Measurements from ENCODE around the gene SSTR3. TPM values are rescaled to one million over a fixed set of nuclear protein-coding genes. Genes with fewer than 3 reads are reported as not detected.
"Not testable (repeated sequence)": the region's sequence is repeated elsewhere in the genome, so short reads cannot be mapped to it uniquely, and the experiment has no call there.

The SSTR3 gene
- total and polyA plus RNA-seq, 2 donors from 2014 or later, result 0.13 to 0.56 TPM

DNA sequence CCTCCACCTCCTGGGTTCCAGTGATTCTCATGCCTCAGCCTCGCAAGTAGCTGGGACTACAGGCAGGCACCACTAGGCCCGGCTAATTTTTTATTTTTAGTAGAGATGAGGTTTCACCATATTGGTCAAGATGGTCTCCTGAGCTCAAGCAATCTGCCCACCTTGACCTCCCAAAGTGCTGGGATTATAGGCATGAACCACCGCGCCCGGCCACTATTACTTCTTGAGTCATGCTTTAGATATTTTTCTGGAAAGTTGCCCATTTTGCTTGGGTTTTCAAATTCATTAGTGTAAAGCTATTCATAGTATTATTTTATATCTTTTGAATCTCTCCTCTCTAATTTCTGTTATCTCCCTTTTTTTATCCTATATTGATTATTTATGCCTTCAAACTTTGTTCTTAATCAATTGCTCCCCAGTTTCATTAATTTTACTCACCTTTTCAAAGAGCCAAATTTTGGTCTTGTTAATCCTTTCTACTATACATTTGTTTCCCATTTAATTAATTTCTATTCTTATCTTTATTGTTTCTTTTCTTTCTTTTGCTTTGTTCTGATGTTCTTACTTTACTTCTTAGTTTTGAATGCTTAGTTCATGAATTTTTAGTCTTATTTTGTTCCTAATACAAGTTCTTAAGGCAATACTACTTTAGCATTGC, 42.1 kb upstream of the SSTR3 start:
- Histone ChIP-seq H3K9me3 (ENCODE audit: control insufficient read depth in 2 of 3, insufficient read depth in 1 of 3, low read length in 3 of 3) (no peaks in the 10 kb centered on the region), H3K27ac (ENCODE audit: low read depth in 2 of 2, low read length in 2 of 2) (no peak overlapping the region), H3K27me3 (ENCODE audit: control insufficient read depth, insufficient read depth, low read length) (no peaks in the 10 kb centered on the region), H3K36me3 (ENCODE audit: control insufficient read depth in 2 of 3, insufficient read depth in 3 of 3, low read length in 3 of 3) (no peaks in the 10 kb centered on the region), H3K4me3 (ENCODE audit: low read length in 3 of 3) (no peak overlapping the region), H3K4me1 (ENCODE audit: control insufficient read depth in 2 of 3, insufficient read depth in 2 of 3, low read depth in 1 of 3, low read length in 3 of 3) (no peaks in the 10 kb centered on the region), H3K9ac (ENCODE audit: low read length in 3 of 3) (no peak overlapping the region)
- FAIRE-seq (no peak), DNase-seq (no peak)
- TF ChIP-seq, protein P1, sequence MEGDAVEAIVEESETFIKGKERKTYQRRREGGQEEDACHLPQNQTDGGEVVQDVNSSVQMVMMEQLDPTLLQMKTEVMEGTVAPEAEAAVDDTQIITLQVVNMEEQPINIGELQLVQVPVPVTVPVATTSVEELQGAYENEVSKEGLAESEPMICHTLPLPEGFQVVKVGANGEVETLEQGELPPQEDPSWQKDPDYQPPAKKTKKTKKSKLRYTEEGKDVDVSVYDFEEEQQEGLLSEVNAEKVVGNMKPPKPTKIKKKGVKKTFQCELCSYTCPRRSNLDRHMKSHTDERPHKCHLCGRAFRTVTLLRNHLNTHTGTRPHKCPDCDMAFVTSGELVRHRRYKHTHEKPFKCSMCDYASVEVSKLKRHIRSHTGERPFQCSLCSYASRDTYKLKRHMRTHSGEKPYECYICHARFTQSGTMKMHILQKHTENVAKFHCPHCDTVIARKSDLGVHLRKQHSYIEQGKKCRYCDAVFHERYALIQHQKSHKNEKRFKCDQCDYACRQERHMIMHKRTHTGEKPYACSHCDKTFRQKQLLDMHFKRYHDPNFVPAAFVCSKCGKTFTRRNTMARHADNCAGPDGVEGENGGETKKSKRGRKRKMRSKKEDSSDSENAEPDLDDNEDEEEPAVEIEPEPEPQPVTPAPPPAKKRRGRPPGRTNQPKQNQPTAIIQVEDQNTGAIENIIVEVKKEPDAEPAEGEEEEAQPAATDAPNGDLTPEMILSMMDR (IDR thresholded peaks at IDR 0.05; ENCODE audit: borderline replicate concordance, extremely low read depth, insufficient read depth), result no peak
- intact Hi-C loops (cut with DNase I), result no loop called here

DNA sequence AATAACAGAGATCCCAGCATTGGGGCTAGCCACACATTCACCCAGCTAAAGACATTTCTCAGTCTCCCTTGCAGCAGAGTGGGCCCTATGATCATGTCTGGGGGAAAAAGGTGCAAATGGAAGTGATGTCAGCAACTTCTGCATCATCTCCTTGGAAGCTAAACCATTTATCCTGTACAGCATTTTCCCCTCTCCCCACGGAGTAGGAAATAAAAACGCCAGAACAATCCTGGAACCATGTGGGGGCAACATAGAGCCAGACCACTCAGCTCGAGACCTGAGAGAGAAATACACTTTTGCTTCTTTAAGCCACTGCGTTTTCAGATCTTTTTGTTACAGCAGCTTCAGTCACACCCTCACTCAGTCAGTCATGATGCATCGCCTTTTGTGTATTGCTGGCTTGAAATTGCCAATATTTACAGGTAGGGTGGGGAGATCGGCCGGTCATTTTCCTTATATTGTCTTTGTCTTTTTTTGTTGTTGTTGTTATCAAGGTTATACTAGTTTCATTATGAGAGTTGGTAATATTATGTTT, 40.9 kb upstream of the SSTR3 start:
- intact Hi-C loops (cut with DNase I), result no loop called here

DNA sequence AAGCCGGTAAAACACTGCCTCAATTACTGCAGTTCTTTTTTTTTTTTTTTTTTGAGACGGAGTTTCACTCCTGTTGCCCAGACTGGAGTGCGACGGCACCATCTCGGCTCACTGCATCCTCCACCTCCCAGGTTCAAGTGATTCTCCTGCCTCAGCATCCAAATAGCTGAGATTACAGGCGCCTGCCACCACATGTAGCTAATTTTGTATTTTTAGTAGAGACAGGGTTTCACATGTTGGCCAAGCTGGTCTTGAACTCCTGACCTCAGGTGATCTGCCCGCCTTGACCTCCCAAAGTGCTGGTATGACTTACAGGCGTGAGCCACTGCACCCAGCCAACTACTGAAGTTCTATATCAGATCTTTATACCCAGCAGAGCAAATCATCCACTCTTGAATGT, 39.6 kb upstream of the SSTR3 start:
- FAIRE-seq; H3K36me3 ChIP-seq (ENCODE audit: control insufficient read depth in 2 of 3, insufficient read depth in 3 of 3, low read length in 3 of 3); H3K4me3 ChIP-seq (ENCODE audit: low read length in 3 of 3); H3K9me3 ChIP-seq (ENCODE audit: control insufficient read depth in 2 of 3, insufficient read depth in 1 of 3, low read length in 3 of 3); H3K9ac ChIP-seq (ENCODE audit: low read length in 3 of 3); H3K4me1 ChIP-seq (ENCODE audit: control insufficient read depth in 2 of 3, insufficient read depth in 2 of 3, low read depth in 1 of 3, low read length in 3 of 3); H3K27ac ChIP-seq (ENCODE audit: low read depth in 2 of 2, low read length in 2 of 2); DNase-seq; H3K27me3 ChIP-seq (ENCODE audit: control insufficient read depth, insufficient read depth, low read length); intact Hi-C loops (cut with DNase I): not testable (repeated sequence)

More for the DNA sequence above, 40.9 kb upstream of the SSTR3 start:
- TF ChIP-seq, protein P1 (IDR thresholded peaks at IDR 0.05; ENCODE audit: borderline replicate concordance, extremely low read depth, insufficient read depth), result no peak
- no peaks in the 10 kb centered on the region for H3K9me3 ChIP-seq (ENCODE audit: control insufficient read depth in 2 of 3, insufficient read depth in 1 of 3, low read length in 3 of 3)
- H3K4me1 ChIP-seq (ENCODE audit: control insufficient read depth in 2 of 3, insufficient read depth in 2 of 3, low read depth in 1 of 3, low read length in 3 of 3), result no peaks in the 10 kb centered on the region
- no peak overlapping the region for H3K9ac ChIP-seq (ENCODE audit: low read length in 3 of 3)
- DNase-seq (peak in 1 of 5 donors; percentile 24), FAIRE-seq (no peak)
- H3K36me3 ChIP-seq (ENCODE audit: control insufficient read depth in 2 of 3, insufficient read depth in 3 of 3, low read length in 3 of 3), result no peaks in the 10 kb centered on the region
- no peaks in the 10 kb centered on the region for H3K27me3 ChIP-seq (ENCODE audit: control insufficient read depth, insufficient read depth, low read length)
- no peak overlapping the region for H3K4me3 ChIP-seq (ENCODE audit: low read length in 3 of 3)
- H3K27ac ChIP-seq (ENCODE audit: low read depth in 2 of 2, low read length in 2 of 2), result no peak overlapping the region

DNA sequence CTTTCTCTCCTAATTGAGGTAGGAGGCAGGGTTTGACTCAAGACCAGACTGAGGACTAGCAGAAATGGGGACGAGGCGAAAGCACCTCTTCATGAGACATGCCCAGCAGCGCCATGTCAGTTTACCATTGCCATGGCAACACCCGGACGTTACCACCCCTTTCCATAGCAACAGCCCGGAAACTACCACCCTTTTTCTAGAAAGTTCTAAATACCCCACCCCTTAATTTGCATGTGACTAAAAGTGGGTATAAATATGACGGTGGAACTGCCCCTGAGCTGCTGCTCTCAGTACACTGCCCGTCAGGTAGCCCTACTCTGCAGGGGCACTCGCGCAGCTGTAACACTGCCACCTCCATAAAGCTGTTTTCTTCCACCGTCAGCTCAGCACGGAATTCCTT, 37.7 kb upstream of the SSTR3 start:
- intact Hi-C loops (cut with DNase I), result no loop called here
- H3K9ac ChIP-seq (ENCODE audit: low read length in 3 of 3), result no peak overlapping the region
- H3K27ac ChIP-seq (ENCODE audit: low read depth in 2 of 2, low read length in 2 of 2), result no peak overlapping the region
- H3K4me3 ChIP-seq (ENCODE audit: low read length in 3 of 3), result no peak overlapping the region
- H3K27me3 ChIP-seq (ENCODE audit: control insufficient read depth, insufficient read depth, low read length), result no peaks in the 10 kb centered on the region
- no peaks in the 10 kb centered on the region for H3K4me1 ChIP-seq (ENCODE audit: control insufficient read depth in 2 of 3, insufficient read depth in 2 of 3, low read depth in 1 of 3, low read length in 3 of 3)
- no peaks in the 10 kb centered on the region for H3K36me3 ChIP-seq (ENCODE audit: control insufficient read depth in 2 of 3, insufficient read depth in 3 of 3, low read length in 3 of 3)
- TF ChIP-seq, protein P1 (IDR thresholded peaks at IDR 0.05; ENCODE audit: borderline replicate concordance, extremely low read depth, insufficient read depth), result no peak
- no peaks in the 10 kb centered on the region for H3K9me3 ChIP-seq (ENCODE audit: control insufficient read depth in 2 of 3, insufficient read depth in 1 of 3, low read length in 3 of 3)
- DNase-seq (peak in 1 of 5 donors; percentile 27), FAIRE-seq (no peak)

Measured in kidney (tissue), 14 donors.